Jurkat, Clone E6-1 (cell line): ENCODE data around the gene ESPN.

Source experiments
- DNase-seq: peaks from one replicate; pipeline ENCODE4 v3.0.0-alpha.2; 2011; ENCODE audit warnings: low read depth, low spot score
- H3K4me3 ChIP-seq: 2 replicates; pipeline ENCODE4 v1.5.1; 2011; ENCODE audit warnings: mild to moderate bottlenecking, low read length, control low read depth, moderate library complexity

ESPN gene

DNA sequence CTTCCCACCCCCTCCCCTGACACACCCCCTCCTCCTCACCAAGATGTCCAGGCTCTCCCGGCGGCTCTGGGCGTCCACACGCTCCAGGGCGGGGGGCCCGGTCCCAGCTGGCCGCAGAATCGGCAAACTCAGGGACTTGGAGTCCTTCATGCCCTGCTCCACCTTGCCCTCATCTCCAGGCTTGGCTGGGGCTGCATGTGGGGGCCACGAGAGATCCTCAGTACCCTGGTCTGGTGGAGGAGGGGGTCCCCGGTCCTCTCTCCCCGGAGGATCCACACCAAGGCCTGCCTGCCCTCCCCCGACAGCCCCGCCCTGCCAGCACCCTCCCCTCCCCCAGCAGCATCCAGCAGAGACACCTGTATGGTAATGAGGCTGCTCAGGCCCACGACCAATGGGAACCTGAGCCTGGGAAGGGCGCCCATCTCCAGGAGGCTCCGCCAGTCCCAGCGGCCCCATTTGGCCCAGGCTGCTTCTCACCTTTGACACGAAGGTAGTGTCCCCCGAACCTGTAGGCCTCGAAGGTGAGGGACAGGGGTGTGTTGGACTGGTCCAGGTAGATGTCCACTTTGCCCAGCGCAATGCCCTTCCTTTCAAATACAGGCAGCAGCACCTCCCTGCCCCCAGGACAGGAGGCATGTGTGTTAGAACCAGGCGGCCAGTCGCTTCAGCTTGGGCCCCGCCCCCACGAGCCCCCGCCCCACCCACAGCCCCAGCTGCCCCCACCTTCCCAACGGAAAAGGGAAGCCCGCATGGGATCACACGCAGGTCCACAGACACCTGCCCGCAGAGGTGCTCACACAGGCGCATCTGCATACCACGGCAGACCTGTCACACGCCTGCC lies 49.6 kb downstream of the ESPN start:
- no peak overlapping the region for H3K4me3 ChIP-seq
- DNase-seq: no peak

DNA sequence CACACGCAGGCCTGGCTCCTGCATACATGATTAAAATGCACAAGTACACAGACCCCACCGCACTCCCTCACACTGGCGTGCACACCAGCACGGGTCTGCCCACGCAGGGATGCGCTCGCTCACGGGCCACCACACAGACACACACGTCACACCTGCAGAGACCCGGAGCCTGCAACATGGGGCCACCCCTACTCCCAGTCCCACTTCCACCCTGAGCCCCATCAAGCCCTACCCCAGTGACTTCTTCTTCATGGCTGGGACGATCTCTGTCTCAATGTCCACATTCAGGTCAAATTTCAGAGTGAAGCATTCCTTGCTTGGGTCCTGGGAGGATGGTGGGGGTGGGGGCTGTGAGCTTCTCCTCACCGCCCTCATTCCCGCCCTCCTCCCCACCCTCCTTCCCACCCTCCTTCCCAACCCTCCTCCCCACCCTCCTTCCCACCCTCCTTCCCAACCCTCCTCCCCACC lies 50.3 kb downstream of the ESPN start:
- no peak overlapping the region for H3K4me3 ChIP-seq
- DNase-seq: no peak

DNA sequence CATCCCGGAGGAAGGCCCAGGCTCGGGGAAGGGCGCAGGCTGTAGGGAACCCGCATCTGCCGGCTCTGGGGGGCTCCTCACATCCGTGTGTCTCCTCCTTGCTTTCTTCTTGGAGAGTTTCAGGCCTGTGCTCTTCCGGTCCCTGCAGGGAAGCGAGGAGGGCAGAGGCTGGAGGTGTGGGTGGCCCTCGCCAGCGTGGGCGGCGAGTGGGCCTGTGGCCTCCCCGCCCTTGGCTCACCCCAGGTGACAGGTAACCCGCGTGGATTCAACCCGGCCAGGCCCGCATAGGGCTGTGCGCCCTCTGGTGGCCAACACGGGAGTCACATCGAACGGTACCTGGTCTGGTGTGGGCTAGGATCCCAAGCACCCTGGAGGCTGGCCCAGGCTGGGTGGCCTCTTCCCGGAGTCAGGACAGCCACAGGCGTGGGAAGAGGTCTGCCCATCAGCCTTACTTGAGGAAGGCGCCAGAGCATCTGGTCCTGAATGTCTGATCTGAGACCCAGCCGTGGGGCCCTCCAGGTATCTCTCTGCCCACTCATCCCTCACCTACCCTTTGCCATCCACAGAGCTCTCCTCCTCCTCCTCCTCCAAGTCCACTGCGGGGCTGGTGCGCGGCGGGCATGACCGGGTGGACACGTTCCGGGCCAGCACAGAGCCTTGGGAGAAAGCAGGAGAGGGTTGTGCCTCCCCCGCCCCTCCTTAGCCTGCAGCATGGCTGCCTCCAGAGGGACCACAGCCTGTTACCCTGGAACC lies 51.0 kb downstream of the ESPN start:
- no peak for DNase-seq
- H3K4me3 ChIP-seq: no peak overlapping the region

DNA sequence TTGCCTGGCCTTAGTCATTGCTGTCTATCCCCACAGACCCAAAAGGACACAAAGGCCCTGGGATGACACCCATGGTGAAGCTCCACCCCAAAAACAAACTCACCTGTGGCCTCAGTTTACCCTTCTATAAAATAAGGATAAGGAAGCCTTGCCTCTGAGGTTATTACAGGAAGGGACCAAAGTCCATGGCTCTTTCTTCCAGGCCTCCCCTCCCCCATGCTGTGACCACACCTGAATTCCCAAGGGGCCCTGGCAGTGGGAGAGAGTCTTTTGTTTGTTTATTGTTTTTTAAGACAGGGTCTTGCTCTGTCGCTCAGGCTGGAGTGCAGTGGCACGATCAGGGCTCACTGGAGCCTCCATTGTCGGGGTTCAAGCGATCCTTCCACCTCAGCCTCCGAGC lies 51.9 kb downstream of the ESPN start:
- no peak for DNase-seq
- H3K4me3 ChIP-seq: no peak overlapping the region

DNA sequence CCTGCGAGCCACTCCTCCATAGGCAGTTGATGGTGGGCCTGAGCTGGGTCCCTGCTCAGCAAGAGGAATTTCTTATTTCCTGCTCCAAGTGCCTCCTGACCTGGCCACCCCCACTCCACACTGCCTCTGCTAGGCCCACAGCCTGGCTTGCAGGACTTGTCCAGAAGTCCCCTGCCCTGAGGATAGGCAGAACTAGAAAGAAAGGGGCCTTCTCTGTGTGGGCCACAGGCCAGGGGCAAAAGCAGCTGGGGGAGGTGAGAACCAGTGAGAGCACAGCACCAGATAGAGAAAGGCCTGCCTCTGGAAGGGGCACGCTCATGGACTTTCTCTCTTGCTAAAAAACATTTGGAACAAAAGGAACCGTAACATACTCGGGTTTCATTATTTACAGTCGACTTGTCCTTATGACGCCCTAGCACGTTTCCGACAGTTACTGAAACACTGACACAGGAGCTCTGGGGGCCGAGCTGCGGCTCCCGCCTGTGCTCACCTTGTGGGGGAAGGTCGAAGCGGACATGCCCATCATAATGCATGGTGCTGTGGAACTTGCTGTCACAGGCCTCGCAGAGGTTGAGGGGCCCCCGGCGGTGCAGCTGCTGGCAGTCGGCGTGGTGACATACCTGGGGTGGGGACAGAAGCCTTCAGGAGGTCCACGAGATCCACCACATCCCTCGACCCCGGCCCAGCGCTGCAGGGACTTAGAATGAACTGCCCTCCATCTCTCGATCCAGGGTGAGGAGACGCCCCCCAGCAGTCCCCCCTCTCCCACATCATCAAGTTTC lies 52.7 kb downstream of the ESPN start:
- H3K4me3 ChIP-seq: no peak overlapping the region
- no peak for DNase-seq

DNA sequence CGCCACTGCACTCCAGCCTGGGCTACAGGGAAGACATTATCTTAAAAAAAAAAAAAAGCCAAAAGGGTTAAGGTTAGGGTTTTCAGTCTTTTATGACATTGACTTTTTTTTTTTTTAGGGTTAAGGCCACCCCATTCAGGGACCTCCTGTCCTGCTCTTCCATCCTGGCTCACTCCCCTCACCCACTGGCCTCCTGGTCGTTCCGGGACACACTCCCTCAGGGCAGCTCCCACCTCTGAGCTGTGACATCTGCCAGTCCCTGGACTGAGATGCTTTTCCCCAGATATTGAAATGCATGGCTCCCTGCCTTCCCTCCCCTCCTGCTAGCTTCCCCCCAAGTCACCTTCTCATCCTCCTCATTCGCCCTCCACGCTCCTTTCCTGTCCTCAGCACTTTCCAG lies 57.2 kb downstream of the ESPN start:
- DNase-seq: no peak
- H3K4me3 ChIP-seq: no peak overlapping the region

DNA sequence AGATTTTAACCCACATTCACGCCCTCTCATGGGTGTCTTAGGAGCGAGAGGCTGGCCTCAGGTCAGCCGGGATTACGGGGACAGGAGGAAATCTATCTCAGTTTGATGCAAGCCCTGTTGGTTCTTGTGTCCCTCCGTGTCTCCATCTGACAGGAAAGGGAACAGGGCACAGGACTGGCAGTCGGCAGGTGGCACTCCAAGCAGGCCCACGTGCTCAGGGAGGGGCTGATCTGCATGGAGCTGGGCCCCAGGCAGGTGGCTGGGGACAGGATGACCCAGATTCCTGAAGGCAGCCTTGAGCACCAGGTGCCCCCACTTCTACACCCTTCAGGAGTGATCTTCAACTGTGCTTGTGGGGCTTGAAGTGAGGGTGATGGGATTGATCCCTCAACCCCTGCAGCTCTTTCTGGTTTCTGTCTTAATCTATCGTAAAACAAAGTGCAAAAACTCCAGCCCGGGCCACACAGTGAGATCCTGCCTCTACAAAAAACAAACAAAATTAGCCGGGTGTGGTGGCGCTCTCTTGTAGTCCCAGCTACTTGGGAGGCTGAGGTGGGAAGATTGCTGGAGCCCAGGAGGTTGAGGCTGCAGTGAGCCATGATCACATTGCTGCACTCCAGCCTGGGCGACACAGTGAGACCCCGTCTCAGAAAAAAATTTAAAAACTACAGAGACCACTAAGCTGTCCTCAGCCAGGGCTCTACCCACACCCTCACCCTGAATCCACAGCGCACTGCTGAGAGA lies 58.6 kb downstream of the ESPN start:
- H3K4me3 ChIP-seq: no peak overlapping the region
- no peak for DNase-seq

DNA sequence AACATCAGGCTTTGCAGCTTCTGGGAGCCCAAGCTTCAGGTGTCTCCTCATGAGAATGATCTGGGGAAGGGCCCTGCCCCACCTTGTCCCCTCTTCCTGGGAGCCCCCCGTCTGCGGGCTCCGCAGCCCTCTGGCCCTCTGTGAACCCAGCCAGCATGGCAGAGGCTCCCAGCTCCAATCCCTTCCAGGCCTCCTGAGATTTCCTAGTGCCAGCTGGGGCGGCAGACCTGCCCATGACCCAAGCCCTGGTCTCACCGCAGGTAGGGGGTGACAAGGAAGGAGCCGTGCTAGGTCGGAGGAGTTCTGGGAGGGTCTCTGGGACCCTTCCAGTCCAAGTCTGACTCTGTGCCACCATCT lies 59.2 kb downstream of the ESPN start:
- no peak for DNase-seq
- no peak overlapping the region for H3K4me3 ChIP-seq

DNA sequence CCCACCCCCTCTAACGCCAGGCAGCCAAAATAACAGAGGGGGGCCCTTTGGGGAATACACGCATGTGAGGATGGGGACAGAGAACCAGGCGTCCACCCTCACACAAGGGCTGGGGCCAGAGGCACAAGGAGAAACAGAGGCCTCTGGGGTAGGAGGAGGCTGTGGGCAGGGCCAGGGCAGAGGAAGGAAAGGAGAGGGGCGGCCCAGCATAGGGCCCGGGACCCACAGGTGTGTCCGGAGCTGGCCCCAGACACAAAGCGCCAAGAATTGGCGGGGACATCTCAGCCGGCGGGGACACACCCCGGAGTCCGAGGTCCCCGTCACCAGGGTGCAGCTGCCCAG lies 60.2 kb downstream of the ESPN start:
- H3K4me3 ChIP-seq: no peak overlapping the region
- DNase-seq: no peak

DNA sequence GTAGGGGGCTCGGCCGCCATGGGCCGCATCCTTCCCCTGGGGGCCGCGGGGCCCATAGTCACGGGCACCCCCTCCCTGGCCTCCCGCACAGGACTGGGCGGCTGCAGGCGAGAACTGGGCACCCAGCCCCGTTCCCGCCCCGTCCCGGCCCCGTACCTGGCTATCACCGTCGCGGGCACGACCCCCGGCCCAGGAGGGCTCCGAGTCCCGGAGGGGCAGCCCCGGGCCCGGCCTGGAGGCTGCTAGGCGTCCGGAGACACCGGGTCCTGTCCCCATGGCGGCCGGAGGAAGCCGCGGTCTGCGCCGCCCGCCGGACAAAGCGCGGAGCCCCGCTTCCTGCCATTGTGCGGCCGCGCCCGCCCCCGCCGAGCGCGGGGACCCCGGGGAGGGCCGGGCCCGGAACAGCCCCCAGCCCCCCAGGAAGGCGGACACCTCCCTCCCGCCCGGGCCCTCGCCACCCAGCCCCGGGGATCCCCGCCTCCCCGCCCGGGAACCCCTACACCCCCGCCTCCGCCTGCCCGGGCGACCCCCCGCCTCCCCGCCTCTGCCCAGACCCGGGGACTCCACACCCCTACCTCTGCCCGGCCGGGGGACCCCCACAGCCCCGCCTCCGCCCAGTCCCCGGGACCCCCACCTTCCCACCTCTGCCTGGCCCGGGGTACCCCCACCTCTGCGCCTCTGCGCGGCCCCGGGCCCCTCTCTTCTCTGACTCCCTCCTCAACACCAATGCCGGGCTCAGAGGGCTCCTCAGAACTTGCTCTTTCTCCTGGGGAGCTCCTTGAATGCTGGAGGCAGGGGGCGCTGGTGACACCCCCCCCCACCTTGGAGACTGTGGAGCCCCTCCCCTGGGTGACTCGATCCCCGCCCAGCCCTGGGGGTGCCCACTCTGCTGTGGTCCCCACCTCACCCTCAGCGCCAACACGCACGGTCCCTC lies 60.9 kb downstream of the ESPN start:
- no peak overlapping the region for H3K4me3 ChIP-seq
- no peak for DNase-seq

DNA sequence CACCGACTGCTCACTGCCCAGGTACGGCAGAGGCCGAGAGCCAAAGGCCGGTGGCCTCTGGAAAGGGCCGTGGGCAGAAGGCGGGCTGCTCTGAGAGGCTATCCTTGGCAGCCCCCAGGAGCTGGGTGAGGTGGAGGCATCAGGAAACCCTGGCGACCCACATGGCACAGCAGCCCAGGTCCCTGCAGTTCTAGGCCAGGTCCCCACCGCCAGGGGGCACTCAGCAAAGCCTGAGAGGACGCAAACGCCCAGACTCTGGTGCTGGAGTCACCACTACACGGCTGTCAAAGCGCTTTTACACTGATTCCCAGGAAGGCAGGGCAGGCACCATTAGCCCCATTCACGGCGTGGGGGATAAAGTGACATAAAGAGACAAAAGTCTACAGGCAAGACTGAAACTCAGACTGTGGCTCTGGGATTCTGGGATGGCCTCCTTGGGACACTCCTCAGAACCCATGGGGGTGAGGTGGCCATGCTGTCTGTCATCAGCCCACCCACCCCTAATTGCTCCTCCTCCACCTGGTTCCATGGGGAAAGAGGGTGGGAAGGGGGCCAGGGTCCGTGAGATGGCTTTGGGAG lies 61.9 kb downstream of the ESPN start:
- peak; percentile 66 for DNase-seq
- H3K4me3 ChIP-seq: no peak overlapping the region

DNA sequence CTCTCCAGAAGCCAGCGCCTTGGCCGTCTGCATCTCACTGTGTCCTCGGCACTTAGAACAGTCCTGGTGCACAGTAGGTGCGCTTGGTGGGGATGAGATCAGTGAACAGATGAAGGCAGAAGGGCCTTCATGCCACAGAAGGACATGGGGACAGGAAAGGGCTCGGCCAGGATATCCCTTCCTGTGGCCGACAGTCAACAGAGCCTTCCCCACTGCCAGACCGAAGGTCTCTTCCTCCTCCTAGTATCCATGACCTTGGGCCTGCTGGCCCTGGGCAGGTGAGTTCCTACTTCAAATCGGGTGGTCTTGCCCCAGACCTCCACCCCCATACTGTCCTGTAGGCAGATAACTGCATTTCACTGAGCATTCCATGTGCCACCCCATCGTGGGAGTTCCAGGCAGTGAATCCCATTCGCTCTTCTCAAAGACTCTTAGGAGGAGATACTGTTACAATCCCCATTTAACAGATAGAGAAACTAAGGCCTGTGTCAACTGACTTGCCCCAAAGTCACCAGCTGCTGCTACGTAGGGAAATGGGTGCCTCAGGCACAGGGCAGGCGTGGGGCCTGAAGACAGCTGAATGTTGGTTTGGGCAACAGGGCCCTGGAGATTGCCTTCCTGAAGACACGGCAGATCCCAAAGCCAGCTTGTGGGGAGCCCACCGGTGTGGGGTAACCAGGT lies 63.4 kb downstream of the ESPN start:
- DNase-seq: no peak
- no peak overlapping the region for H3K4me3 ChIP-seq

DNA sequence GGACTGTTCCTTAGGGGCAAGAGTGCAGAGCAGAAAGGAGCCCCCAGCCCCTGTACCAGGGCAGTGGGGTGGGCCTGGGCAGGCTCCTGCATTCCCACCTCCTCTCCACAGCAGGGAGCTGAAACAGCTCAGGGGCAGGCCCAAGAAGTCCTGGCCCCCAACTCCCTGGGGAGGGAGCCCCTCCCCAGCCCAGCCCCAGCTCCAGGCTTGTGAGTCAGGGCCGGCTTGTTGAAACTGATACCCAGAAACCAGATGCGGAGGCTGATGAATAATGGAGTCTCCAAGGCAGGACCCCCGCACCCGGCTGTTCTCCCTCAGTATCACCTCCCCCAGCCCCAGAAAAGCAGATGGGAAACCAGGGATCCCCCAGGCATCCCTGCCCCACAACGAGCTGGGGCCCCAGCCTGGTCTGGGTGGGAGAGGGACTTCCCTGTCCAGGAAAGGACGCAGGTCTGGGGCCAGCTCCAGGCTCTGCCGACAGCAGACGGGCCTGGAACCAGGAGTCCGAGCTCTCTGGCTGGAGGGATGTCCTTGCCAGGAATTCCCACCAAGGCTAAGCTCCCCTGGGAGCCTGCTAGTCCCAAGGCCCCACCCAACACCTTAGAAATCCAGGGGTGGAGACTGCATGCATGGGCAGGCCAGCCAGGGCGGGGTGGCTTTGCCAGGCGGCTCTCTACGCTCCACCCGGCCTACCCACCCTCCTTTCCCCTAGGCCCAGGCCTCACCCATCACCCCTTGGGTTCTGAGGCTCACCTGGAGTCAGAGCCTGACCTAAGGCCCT lies 64.2 kb downstream of the ESPN start:
- H3K4me3 ChIP-seq: no peak overlapping the region

DNA sequence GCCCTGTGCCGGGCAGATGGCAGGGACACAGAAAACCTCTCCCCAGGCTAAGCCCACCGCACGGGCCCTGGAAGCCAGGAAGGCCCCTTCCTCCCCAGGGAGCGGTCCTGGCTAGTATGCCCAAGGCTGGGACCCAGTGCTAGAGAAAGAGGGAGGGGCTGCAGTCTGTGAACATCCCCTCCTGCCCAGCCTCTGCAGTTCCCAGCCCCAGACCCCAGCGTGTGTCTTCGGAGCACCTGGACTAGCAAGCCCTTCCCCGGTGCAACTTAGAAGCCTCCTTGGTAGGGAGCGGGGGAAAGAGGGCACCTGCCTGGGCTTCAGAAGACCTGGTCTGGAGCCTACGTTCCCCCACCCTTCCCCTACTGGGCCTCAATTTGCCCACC lies 64.8 kb downstream of the ESPN start:
- DNase-seq: no peak
- H3K4me3 ChIP-seq: no peak overlapping the region

More for the DNA sequence above, 64.2 kb downstream of the ESPN start:
- DNase-seq: no peak

DNA sequence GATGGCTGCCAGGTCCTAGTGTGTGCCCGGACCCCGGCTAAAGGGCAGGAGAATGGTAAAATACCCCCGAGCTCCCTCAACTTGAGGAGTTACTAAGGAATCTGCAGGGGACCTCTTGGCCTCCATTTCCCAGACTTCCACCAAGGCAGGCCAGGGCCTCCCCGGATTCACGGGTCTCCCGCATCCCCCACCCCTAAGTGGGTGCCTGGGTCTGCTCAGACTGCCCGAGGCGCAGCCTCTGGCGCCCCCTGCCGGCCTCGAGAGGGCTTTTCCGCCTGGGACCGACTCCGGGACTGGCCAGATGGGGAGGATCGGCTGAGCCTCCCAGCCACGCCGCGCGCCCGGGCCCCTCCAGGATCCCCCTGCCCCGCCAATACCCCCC lies 65.2 kb downstream of the ESPN start:
- peak overlapping the region; percentile 80 for H3K4me3 ChIP-seq
- DNase-seq: peak; percentile 49

DNA sequence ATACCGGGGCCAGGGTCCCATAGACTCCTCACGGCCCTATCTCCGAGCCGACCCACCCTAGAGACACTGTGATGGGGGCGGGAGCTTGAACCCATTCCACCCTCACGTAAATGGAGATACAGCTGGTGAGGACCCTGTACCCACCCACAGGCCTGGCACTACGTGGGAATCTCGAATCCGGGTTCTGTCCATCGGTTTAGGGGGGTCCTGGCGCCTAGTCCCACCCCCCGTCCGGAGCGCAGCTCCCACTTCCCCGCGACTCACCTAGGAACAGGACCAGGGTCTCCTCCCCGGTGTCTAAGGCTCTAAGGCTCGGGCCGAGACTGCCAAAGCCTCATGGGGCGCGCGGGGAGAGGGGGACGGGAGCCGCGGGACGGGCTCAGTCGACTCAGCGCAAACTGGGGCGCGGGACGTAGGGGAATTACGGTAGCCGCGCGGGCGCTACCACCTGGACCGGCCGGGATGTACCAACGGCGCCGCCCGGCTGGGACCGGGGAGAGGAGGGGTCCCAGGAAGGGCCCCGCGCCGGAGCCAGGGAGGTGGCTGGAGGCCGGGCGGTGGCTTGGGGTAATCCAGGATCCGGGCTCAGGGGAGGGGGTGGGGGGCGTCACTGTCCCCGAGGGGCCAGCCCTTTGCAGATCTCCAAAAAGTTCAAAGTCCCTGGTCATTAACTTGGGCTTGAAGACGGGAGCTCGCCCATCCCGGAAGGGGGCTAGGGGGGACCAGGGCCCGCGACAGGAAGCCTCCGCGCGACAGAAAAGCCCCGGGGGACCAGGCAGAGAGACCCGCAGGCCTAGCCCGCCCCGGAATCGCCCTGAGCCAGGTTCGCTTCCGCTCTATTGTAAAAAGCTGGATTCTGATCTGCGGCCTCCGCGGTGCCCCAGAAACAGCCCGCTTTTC lies 65.9 kb downstream of the ESPN start:
- peak overlapping the region; percentile 80 for H3K4me3 ChIP-seq
- DNase-seq: peak; percentile 51
